ENCODE data around the gene NFAT5. TPM values are rescaled to one million over a fixed set of nuclear protein-coding genes. Genes with fewer than 3 reads are reported as not detected.
"Not testable (repeated sequence)": the region's sequence is repeated elsewhere in the genome, so short reads cannot be mapped to it uniquely, and the experiment has no call there.

The NFAT5 gene
- total RNA-seq, 1 experiment from 2014 or later, result 5.8 TPM

GRCh38 chr16:69727916-69728270 lies 162.1 kb downstream of the NFAT5 start:
- DNase-seq (ENCODE audit: low read depth), result no peak

- not testable (repeated sequence) for DNase-seq (ENCODE audit: low read depth)
Observed at GRCh38 chr16:69729030-69729429, 163.3 kb downstream of the NFAT5 start.

DNA sequence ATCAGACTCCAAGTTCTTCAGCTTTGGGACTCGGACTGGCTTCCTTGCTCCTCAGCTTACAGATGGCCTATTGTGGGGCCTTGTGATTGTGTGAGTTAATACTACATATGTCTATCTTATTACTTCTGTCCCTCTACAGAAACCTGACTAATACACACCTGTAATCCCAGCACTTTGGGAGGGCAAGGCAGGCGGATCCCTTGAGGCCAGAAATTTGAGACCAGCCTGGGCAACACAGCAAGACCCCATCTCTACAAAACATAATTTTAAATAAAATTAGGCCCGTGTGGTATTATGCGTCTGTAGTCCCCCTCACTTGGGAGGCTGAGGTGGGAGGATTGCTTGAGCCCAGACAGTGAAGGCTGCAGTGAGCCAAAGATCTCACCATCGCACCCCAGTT lies 165.5 kb downstream of the NFAT5 start:
- not testable (repeated sequence) for DNase-seq (ENCODE audit: low read depth)

DNA sequence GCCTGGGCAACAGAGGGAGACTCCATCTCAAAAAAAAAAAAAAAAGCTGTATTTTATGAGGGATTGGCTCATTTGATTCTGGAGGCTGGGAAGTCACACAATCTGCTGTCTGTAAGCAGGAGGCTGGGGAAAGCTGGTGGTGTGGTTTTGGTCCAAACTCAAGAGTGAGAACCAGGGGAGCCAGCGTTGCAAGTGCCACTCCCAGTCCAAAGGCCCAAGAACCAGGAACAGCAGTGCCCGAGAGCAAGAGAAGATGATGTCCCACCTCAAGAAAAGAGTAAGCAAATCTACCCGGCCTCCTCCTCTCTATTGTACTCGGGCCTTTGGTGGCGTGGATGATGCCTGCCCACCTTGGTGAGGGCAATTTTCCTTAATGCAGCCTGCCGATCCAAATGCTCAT lies 166.3 kb downstream of the NFAT5 start:
- DNase-seq (ENCODE audit: low read depth), result no peak

- DNase-seq (ENCODE audit: low read depth), result peak; percentile 10
Observed at GRCh38 chr16:69741519-69741918, 175.8 kb downstream of the NFAT5 start.

DNA sequence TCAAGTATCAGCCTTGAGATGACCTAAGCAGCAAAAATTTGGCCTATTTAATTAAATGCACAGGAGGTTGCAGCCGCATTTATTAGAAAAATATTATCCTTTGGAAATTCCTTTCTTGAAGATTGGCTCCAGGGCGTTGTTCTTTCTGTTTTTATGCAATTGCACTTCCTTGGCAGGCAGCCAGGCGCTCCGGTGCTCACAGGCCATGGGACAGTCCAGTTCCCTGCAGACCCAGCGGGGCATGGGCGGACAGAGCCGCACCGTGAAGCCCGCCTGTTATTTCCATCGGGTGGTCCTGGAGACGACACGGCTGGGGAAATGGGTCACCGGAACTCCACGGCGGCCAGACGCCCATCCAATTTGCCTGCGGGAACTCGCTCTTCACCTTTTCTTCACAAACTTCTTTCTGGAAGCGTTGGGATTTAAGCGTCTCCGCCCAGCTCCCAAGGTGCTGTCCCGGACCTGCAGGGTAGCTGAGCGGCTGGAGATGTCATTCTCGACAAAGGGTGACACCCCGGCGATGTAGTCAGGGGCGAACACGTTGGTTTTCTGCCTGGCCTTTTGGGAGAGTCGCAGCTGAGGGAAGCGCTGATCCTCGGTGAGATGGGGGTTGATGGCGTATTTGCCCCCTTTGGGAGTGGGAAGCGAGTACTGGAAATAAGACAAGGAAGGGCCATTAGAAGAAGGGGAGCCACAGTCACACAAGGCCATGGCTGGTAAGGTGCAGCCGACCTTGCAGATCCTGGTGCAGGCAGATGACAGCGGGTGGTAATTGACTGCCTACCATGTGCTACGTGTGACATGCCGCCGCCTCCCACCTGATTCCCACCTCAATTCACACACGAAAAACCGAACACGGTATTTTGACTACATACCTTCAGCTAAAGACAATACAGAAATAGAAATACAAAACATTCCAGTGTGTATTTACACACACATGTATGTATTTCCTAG lies 176.5 kb downstream of the NFAT5 start:
- DNase-seq (ENCODE audit: low read depth), result no peak

DNA sequence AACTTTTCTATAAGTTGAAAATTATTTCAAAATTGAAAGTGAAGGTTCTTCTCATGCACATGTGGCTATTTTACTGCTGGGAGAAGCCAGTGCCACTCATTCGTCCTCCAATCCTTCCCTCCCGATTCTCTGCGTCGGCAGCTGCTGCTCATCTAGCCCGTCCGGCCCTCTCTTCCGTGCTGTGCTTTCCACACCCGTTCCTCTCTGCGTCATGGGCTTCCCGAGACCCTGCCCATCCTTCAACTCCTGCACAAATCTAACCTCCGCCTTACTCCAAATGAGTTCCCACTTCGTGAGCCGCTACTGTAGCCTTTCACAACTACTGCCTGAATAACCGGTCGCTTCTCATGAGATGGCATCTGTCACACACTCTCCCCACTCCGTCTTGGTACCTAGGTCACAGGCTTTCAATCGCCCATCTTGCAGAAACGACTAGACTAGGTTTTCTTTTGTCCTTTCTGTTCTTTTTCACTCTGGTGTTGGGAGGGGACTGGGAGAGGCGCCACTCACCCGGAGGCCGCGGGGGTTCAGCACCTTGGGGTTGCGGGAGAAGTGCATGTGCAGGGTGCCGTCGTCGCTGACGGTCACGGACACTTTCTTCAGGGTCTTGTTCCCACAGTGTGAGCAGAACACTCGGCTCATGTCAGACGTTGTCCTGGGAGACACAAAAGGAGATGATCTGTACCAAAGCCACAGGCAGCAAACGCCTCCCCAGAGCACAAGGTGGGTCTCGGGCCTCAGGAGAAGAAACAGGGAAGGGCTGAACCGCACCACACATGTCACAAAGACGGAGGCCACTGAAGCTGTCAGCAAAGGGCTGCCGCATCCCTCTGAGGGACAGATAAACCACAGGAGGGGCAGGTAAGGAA lies 178.8 kb downstream of the NFAT5 start:
- DNase-seq (ENCODE audit: low read depth), result no peak

DNA sequence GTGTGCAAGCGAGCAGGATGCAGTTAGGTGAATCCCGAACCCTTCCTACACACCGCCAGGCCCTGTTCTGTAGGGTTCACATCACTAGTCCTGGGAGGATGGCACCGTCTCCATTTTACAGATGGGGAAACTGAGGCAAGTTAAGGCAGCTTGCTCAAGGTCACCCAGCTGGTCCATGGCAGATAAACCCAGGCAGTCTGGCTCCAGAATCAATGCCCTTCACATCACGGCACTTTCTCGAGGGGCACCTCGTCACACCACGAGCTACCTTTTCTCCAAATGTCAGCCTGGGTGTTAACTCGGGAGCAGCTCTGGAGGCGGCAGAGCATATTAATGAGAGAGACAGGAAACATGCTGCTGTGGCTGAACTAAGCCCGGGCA lies 179.5 kb downstream of the NFAT5 start:
- no peak for DNase-seq (ENCODE audit: low read depth)

DNA sequence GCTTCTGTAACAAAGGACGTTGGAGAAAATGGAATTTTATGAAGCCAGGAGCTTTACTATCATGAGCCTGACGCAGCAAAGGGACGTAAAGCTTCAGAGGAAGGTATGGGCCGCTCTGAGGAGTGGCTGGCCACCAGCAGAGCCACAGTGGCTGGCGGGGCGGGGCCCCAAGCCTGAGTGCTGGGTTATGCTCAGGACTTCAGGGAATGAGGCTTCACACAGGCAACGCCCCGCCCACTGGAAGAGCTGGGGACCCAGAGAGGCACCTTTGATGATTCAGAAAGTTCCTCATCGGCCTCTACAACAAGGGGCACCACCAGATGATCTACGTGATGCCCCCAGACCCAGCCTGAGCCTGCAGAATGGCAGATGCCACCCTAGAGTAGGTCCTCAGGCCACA lies 180.2 kb downstream of the NFAT5 start:
- no peak for DNase-seq (ENCODE audit: low read depth)

- no peak for DNase-seq (ENCODE audit: low read depth)
Observed at GRCh38 chr16:69747115-69747514, 181.3 kb downstream of the NFAT5 start.

GRCh38 chr16:69748694-69749345 lies 183.1 kb downstream of the NFAT5 start:
- DNase-seq (ENCODE audit: low read depth), result no peak

GRCh38 chr16:69754143-69754468 lies 188.3 kb downstream of the NFAT5 start:
- no peak for DNase-seq (ENCODE audit: low read depth)

Small RNAs within 50 kb of the gene (small RNA-seq; reads per million reads assigned to genes)
- not detected for gene MIR1538

Other genes with a start within 250 kb of the NFAT5 start
- 44.7 and 59.3 TPM in 2 replicates for gene PDF, start 235.4 kb upstream of the NFAT5 start, total RNA-seq (2014; rRNA removed; shearing (Covaris generic))
- gene COG8, start 226.4 kb upstream of the NFAT5 start, total RNA-seq (2014; rRNA removed; shearing (Covaris generic)), result 65.5 and 79.0 TPM in 2 replicates
- 70.3 and 76.0 TPM in 2 replicates for gene NIP7, start 226.2 kb upstream of the NFAT5 start, total RNA-seq (2014; rRNA removed; shearing (Covaris generic))
- 0.11 and 0.23 TPM in 2 replicates for gene TMED6, start 214.2 kb upstream of the NFAT5 start, total RNA-seq (2014; rRNA removed; shearing (Covaris generic))
- 9.6 and 15.9 TPM in 2 replicates for gene TERF2, start 180.0 kb upstream of the NFAT5 start, total RNA-seq (2014; rRNA removed; shearing (Covaris generic))
- 112 and 136 TPM in 2 replicates for gene CYB5B, start 141.3 kb upstream of the NFAT5 start, total RNA-seq (2014; rRNA removed; shearing (Covaris generic))
- 229 and 270 TPM in 2 replicates for gene NQO1, start 160.6 kb downstream of the NFAT5 start, total RNA-seq (2014; rRNA removed; shearing (Covaris generic))
- 35.4 and 42.5 TPM in 2 replicates for gene NOB1, start 189.0 kb downstream of the NFAT5 start, total RNA-seq (2014; rRNA removed; shearing (Covaris generic))
- 13.2 and 15.3 TPM in 2 replicates for gene WWP2, start 196.4 kb downstream of the NFAT5 start, total RNA-seq (2014; rRNA removed; shearing (Covaris generic))

All from HT1080 (cell line).